Stimulated activated CD4-positive, alpha-beta T cell treated with anti-CD3 and anti-CD28 coated beads, Interleukin-4, amount 100 ng/mL, for 24 hours (primary cell): ENCODE measurements around the gene IER5L.
"Not testable (repeated sequence)": the region's sequence is repeated elsewhere in the genome, so short reads cannot be mapped to it uniquely, and the experiment has no call there.

Experiments
- DNase-seq: peaks from one replicate; pipeline ENCODE4 v3.0.0-alpha.2; 2020

The IER5L gene

DNA sequence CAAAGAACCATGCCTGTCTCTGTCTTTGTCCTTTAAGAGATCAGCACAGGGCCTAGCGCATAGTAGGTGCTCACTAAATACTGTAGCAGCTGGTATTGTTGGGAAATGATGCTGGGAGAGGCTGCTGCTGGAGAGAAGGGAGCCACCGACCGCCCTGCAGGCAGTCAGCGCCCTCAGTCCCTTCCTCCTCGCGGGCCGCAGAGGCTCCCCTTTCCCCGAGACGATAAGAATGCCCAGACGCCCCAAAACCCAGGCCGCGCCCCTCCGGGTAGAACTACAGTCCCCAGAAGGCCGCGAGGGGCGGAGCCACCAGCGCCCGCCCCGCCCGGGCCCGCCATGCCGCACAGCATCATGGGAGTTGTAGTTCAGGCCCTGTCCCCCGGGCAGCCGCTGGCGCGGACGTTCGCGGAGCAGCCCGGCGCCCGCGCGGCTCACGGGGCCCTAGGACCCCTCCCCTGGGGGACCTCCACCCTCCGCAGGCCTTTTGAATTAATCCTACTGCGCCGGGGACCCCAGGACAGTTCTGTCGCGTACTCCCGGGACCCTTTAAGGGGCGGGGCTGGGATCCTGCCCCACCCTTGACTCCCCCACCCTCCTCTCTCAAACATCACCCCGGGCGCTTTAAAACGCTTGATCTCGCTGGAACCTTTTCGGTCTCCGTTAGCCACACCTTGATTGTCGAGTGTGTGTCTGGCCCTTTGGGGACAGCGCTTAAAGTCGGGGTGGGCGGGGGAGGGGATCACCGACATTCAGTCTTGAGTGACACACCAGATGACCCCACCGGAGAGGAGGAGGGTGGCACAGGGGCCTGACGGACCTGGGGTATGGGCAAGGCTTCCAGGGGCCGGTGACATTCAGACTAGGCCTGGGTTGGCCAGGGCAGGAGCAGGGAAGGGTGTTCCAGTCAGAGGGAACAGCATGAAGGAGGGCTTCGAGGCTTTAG is 24.8 kb upstream of the IER5L start:
- peak; percentile 91 for DNase-seq

- DNase-seq: no peak
These were observed 23.8 kb upstream of the IER5L start for GRCh38 chr9:129201866-129202265.

- no peak for DNase-seq
These were observed 23.2 kb upstream of the IER5L start for GRCh38 chr9:129201289-129201688.

- DNase-seq: no peak
These were observed 22.2 kb upstream of the IER5L start for GRCh38 chr9:129200255-129200654.

- DNase-seq: no peak
These were observed 21.0 kb upstream of the IER5L start for GRCh38 chr9:129199044-129199435.

- no peak for DNase-seq
These were observed 20.4 kb upstream of the IER5L start for GRCh38 chr9:129198319-129199043.

- no peak for DNase-seq
These were observed 19.9 kb upstream of the IER5L start for GRCh38 chr9:129197978-129198318.

GRCh38 chr9:129197045-129197444 is 19.0 kb upstream of the IER5L start:
- DNase-seq: not testable (repeated sequence)

DNA sequence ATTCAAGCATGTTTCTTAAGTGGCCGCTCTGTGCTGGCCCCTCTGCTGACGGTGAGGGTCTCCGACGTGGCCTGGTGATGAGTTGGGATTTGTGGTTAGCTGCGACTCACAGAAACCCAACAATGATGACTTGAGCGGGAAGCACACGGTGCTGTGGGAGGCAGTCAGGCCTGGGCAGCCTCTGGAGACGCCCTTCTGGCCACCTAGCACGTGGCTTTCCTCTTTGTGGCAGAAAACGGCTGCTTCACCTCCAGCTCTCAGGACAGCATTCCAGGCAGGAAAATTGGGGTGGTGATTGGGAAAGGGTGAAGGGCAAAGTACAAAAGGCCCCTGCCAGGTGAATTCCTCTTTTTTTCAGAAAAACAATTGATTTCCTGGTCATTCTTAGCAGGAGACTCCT is 17.5 kb upstream of the IER5L start:
- DNase-seq: no peak

GRCh38 chr9:129194221-129194620 is 16.2 kb upstream of the IER5L start:
- no peak for DNase-seq

DNA sequence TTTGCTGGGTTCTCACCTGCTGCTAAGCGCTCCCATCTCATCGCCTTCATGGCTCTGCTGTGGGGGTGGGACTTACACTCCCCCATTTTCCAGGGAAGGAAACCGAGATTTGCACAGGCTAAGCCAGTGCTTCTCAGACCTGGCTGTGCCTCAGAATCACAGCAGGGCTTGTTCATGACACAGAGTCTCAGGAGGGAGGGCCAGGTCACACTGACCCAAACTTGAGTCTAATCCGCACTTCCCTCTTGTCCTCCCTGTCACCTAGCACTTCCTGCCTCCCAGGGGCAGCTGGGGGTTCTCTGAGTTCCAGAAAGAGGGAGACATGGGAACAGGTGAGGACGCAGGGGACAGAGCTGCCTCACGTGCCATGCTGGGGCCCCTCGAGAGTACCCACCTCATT is 15.6 kb upstream of the IER5L start:
- no peak for DNase-seq

DNA sequence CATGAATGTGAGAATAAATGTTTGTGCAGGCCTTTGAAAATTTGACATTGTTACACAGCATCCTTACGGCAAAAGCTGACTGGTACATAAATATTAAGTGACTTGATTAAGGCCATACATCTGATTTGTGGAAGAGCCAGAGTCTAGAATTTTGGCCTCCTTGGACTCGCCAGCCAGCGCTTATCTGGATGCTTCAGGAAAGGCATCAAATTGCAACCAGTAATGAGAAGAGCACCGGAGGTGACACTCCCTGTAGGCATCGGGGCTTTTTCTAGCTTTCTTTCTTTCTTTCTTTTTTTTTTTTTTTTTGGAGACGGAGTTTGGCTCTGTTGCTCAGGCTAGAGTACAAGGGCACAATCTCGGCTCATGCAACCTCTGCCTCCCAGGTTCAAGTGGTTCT is 13.2 kb upstream of the IER5L start:
- DNase-seq: no peak

GRCh38 chr9:129189971-129190370 is 11.9 kb upstream of the IER5L start:
- DNase-seq: not testable (repeated sequence)

- no peak for DNase-seq
These were observed 9.0 kb upstream of the IER5L start for GRCh38 chr9:129187042-129187441.

DNA sequence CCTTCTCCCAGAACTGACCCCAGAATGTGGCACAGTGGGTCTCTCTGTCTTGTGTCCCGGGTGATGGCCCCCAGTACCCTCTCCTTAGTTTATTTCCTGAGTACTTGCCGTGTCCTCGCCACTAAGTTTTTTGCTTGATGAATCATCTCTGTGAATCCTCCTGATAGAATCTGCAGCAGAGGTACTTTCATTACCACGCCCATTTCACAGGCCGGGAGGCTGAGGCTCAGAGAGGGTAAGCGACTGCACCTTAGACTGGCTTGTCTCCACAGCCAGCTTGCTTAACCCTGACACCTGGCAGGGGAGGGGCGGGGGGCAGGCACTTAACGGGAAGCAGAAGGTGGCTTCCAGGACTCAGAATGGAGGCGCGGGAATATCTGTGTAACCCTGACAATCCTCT is 7.9 kb upstream of the IER5L start:
- DNase-seq: peak; percentile 32

DNA sequence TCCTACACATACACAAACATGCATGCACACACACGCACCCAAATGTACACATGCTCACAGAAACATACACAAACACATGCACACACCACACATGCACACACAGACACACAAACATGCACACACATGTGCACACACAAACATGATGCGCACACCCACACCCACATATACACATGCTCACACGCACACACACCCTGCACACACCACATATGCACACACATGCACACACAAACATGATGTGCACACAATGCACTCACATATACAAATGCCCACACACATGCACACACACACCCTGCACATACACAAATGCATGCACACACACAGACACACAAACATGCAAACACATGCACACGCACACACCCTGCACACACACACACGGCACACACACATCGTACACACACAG is 7.3 kb upstream of the IER5L start:
- DNase-seq: no peak

- no peak for DNase-seq
These were observed 6.6 kb upstream of the IER5L start for GRCh38 chr9:129184596-129185122.

- DNase-seq: no peak
These were observed 6.1 kb upstream of the IER5L start for GRCh38 chr9:129184219-129184524.

DNA sequence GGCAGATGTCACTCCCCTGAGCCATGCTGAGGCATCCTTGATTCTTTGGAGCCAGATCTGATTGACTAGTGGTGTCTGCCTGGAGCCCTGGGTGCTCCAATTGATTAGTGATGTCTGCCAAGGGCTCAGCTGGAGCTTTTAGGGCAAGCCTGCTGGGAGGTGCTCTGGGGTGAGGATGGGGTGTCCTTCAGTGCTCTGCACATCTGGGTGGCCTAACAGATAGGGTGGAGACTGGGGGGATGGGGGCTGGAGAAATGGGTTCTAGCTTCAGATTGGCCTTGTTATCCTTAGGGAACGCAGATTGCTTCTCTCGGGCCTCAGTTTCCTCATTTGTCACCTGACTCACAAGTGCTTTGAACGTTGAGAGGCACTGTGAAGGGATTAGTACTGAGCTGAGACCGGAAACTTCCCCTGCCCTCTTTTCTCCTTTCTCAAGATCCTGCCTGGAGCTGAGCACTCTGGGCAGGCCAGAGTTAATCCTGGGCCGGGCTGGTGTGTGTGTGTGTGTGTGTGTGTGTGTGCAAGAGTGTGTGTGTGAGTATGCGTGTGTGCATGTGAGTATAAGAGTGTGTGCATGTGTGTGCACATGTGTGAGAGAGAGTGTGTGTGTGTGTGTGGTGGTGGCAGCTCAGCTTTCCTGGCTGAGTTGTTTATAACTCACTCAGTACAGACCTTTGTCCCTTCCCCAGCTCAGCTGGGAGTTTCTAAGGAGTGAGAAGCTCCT is 5.6 kb upstream of the IER5L start:
- DNase-seq: no peak

- no peak for DNase-seq
These were observed 4.8 kb upstream of the IER5L start for GRCh38 chr9:129182625-129183494.

DNA sequence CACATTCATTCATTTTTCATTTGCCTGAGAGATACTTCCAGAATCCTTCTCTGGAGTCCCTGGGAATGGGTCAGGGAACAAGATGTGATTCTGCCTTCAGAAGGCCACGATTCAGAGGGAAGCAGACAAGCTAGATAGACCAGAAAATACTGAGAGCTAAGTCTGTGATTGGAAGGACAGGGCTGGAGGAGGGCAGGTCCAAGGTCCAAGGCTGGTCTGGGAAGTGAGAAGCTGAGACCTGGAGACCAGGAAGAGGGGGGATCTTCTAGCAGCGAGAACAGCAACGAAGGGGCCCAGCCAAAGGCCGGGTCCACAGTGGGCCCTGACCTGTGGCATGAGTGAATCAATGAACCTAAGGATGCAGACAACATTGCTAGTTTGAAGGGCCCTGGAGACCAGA is 4.1 kb upstream of the IER5L start:
- DNase-seq: no peak

GRCh38 chr9:129181246-129181645 is 3.2 kb upstream of the IER5L start:
- no peak for DNase-seq
